ENCODE data around the gene DHX35.

GRCh38 chr20:38987777-38988176 is 25.6 kb downstream of the DHX35 start:
- no peak for TF ChIP-seq CTCF (conservative IDR thresholded peaks at IDR 0.05 in 1 of 2, IDR thresholded peaks at IDR 0.05 in 1 of 2; ENCODE audit: extremely low read depth in 1 of 2, insufficient read depth in 1 of 2, low read depth in 1 of 2, low read length in 2 of 2)
- no peak for TF ChIP-seq EZH2 (IDR thresholded peaks at IDR 0.05; ENCODE audit: borderline replicate concordance, low read length)
